HG03558 (cell line): ENCODE results near the gene ACBD4.
A peak's percentile ranks its signal among the peaks of the same experiment; 100 is the strongest.

Source experiments
- ATAC-seq: cut with Tn5 transposase; IDR thresholded peaks from one replicate; pipeline ENCODE4 v1.9.1; 2021; ENCODE audit warnings: moderate number of reproducible peaks; ENCODE audit not compliant: unreplicated experiment; ENCODE audit errors: extremely low read depth

Gene ACBD4, protein sequence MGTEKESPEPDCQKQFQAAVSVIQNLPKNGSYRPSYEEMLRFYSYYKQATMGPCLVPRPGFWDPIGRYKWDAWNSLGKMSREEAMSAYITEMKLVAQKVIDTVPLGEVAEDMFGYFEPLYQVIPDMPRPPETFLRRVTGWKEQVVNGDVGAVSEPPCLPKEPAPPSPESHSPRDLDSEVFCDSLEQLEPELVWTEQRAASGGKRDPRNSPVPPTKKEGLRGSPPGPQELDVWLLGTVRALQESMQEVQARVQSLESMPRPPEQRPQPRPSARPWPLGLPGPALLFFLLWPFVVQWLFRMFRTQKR

DNA sequence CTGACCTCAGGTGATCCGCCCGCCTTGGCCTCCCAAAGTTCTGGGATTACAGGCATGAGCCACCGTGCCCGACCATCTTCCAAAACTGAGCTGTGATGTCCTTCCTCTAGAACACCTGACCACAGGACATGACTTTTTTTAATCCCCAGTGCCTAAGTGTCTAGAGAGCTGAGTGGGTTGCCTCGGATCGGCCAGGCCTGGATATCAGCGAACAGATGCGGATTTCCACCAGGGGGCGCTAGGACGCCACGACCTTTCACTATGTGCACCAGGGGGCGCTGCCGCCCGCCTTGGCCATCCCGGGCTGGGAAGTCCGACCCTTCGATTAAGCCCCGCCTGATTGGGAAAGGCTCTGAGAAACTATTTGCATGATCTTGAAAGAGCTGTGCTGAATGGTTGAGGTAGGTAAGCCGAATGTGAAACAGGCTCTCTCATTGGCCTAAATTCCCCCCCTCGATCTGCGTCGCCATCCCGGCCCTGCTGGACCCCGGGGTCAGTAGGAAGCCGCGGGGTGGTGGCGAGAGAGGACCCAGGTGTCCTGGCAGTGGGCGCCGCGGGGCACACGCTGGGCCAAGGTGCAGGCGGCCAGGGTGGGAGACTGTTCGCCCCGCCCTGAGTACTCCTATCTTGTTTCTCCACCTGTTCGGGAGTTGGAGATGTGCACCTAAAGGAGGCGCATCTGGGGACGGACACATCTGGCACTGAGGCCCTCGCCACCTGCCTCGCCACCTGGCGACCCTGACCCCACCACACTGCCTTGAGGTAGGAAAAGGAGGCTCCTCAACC is at the start of gene ACBD4:
TSS of gene ACBD4 (plus strand) at position 496 of the 786 bp plus-strand sequence. CDS start 458 bp downstream, outside the sequence.
- ATAC-seq = peak; percentile 50

DNA sequence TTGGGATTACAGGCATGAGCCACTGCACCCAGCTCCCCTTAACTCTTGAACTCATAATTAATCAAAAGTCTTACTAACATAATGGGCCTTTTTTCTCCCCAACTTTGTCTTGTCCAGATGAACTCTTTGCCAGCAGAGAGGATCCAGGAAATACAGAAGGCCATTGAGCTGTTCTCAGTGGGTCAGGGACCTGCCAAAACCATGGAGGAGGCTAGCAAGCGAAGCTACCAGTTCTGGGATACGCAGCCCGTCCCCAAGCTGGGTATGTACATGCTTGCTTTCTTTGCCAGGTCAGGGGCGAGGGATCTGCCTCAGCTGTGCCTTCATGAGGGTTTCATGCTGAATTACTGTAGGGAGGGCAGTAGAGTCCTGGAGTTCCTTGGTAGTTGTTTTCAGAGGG is 49.1 kb upstream of the ACBD4 start:
- no peak for ATAC-seq

DNA sequence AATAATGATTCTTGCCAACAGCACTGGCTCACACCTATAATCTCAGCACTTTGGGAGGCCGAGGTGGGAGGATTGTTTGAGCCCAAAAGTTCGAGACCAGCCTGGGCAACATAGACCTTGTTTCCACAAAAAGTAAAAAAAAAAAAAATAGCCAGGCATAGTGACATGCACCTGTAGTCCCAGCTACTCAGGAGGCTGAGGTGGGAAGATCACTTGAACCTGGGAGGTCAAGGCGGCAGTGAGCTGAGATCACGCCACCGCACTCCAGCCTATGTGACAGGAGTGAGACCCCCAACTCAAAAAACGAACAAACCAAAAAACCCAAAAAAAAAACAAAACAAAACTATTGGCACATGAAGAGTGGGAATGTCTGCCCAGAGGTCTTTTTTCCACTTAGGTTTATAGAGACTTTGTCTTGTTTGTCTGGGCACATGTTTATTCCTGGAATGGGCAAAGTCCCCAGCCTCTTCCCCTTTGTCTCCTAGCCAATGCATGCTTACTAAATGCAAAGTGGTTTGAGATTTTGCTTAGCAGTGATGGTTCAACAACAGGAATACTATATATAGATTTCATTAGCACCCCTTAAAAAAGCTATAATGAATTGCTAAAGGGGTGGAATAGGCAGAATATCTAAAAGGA is 48.5 kb upstream of the ACBD4 start:
- no peak for ATAC-seq

DNA sequence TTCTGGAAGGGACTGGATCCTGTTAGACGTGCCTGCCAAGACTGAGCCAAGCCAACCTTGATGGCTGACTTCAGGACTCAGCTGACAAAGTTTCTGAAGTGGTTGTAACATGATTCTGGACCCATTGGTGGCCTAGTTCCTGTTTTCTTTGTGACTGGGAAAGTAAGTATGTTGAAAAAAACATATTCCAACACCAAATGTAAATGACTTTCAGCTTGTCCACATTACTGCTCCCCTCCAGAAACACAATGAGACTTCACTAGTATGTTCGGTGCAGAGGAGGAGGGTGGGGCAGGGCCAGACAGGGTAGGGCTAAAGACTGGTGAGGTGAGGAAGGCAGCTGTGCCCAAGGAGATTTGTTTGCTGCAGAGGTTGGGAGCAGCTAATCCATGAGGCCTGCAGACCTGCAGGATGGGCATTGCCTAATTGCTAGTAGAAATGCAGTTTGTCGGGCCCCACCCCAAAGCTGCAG is 47.9 kb upstream of the ACBD4 start:
- no peak for ATAC-seq

DNA sequence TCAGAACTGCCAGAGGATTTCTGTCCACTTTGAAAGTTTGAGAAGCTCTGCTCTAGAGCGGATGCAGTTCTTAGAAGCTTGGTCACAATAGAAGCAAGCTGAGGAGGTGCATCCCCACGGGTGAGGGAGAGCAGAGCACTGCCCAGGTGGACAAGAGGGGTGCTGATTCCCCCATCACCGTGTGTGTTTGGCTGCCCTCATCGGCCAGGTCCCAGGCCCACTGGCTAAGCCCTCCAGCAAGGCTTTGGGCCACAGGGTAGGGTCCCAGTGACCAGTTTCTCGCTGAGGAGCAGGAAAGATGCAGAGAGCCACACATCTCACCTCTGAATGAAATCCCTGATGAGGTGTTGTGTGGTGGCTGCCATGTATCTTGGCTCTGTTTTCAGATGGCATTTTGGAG is 47.5 kb upstream of the ACBD4 start:
- no peak for ATAC-seq

DNA sequence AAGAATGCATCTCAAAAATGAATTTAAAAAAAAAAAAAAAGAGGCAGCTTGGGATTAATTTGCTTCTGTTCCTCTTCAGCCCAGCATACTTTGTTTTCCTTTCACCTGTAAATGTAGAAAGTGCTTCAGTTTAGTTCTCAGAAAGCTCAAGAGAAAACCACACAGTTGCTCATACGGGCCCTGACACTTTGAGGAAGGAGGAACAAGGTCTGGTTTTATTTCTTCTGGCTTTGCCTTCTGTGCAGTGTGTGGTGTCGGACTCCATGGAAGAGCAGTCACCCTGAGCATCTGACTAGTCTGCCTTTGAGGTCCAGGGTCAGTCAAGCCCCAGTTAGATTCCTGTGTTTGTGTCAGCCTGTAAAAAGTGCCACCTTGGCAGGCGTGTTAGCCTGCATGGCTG is 46.7 kb upstream of the ACBD4 start:
- no peak for ATAC-seq

DNA sequence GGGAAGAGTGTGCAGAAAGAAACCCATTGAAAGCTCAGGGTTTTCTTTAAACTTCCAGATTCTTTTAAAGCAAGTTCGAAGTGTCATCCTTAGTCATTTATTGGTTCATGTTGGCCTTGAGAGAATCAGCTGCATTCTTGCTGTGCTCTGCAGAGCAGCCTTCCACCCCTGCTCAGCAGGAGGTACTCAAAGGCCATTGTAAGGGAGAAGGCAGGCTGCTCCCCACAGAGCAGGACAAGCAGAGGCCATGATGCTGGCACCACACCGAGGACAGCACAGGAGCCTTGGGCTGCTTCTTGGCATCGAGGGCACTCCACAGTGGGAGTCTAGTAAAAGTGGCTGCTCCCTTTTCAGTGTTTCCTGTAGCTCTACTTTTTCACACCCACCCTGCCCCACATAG is 44.8 kb upstream of the ACBD4 start:
- no peak for ATAC-seq

DNA sequence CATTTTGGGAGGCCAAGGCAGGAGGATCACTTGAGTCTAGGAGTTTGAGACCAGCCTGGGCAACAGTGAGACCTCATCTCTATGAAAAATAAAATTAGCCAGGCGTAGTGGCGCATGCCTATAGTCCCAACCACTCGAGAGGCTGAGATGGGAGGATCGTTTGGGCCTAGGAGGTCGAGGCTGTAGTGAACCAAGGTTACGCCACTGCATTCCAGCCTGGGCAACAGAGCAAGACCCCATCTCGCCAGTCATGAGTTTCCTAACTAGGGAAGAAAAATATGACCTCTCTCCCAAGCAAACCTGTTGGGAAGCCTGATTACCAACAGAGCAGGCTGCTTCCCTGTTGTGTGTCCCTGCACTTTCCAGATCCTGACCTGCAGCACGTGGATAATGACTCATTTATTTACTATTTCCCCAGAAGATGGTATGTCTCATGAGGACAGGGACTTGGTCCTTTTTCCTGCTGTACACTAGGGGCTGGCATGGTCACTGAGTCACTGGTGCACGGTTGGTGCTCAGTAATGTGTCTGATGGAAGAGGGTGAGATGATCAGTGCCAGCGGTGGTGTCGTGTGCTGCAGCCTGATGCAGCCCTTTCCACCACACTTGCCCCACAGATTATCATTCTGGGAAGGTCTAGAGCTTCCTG is 43.6 kb upstream of the ACBD4 start:
- no peak for ATAC-seq

DNA sequence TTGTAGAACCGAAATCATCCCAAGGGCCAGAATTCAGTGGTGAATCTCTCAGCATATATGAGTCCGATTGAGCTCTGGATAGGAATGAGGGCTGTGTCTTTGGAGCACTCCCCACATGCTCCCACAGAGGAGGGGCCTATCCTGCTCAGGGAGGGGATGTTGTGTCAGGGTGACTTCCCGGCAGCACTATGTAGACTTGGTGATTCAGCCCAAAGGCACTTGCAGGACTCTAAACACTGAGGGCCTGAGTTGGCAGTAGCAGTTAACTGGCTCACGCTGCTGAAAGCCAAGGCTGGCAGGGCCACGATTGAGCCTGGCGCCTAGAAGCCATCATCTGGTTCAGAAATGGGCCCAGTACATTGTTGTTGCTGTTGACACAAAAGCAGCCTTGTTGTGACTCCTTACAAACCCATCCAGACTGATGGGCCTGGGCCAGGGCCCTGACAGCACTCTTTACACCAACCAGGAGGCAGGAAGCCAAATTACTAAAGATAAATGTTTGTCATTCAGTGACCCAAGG is 42.5 kb upstream of the ACBD4 start:
- ATAC-seq = no peak

DNA sequence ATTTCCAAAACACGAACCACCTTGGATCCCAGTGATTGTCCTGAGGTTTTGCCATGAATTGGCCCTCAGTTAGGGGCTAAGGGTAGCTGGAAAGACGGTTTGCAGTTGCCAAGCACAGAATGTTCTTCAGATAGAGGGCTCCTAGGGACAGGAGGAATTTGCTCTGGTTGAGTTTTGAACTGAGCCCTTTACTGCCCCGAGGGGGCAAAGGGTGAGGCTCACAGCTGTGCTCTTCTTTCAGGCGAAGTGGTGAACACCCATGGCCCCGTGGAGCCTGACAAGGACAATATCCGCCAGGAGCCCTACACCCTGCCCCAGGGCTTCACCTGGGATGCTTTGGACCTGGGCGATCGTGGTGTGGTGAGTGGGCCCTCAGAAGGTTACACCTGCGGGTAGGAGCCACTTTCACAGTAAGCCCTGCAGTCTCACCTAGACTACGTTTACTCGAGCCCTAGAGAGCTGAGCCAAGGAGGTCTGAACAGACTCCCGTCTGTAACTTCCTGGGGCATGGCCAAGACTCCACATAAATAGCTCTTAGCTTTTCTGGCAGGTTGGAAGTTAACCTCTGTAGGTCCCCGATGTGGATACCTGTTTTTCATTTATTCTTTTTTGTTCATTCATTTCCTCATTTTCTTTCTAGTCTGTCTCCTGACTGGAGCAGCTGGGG is 41.9 kb upstream of the ACBD4 start:
- ATAC-seq = no peak

DNA sequence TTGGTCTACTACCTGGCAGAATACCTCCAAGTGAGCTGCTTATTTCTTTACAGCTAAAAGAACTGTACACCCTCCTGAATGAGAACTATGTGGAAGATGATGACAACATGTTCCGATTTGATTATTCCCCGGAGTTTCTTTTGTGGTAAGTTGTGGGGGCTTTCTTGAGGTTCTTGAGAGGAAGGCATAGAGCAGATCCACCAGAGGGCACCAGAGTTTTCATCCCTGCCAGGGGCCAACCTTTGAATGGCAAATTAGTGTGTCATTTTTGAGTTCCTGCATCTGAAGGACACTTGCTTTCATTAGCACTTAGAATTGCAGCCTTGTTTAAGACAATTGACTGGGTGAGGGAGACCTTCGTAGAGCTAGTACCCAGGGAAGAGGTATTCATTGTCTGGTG is 39.3 kb upstream of the ACBD4 start:
- ATAC-seq = no peak

DNA sequence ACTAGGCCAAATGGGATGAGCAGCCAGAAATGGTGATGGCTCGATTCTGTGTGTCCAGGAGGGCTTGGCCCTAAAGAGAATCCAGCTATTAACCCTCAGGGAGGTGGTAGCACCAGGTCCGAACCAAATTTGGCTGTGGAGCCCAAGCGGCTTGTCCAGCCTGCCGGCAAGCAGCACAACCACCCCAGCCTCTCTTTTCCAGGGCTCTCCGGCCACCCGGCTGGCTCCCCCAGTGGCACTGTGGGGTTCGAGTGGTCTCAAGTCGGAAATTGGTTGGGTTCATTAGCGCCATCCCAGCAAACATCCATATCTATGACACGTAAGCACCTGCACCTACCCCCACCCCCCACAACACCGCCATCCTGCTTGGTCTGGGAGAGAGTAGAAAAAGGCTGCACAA is 38.6 kb upstream of the ACBD4 start:
- no peak for ATAC-seq

DNA sequence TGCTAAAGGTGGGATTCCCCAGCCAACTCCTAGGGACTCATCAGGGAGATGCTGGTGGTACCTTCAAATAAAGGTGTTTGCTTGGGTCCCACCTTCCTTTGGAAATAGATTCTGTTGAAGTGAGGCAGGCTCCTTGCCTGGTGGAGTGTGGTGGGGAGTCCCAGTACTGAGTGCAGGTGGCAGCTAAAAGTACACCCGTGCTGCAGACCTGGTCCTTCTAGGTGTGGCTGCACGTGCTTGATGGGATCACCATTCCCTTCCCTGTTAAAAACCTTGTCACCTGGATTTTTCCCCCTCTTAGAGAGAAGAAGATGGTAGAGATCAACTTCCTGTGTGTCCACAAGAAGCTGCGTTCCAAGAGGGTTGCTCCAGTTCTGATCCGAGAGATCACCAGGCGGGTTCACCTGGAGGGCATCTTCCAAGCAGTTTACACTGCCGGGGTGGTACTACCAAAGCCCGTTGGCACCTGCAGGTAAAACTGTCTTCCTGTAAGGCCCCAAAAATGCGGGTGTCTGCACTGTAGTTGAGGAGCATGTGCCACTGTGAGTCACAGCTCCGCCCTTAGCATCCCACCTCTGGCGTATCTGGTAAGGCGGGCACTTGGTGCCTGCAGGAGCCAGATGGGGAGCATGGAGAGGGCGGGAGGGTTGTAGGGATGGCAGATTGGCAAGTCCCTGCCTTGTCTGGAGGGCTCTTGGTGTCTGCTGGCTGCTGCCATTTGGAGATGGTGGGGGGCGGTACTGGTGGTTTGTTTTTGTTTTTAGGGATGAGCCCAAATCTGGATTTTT is 37.2 kb upstream of the ACBD4 start:
- no peak for ATAC-seq

DNA sequence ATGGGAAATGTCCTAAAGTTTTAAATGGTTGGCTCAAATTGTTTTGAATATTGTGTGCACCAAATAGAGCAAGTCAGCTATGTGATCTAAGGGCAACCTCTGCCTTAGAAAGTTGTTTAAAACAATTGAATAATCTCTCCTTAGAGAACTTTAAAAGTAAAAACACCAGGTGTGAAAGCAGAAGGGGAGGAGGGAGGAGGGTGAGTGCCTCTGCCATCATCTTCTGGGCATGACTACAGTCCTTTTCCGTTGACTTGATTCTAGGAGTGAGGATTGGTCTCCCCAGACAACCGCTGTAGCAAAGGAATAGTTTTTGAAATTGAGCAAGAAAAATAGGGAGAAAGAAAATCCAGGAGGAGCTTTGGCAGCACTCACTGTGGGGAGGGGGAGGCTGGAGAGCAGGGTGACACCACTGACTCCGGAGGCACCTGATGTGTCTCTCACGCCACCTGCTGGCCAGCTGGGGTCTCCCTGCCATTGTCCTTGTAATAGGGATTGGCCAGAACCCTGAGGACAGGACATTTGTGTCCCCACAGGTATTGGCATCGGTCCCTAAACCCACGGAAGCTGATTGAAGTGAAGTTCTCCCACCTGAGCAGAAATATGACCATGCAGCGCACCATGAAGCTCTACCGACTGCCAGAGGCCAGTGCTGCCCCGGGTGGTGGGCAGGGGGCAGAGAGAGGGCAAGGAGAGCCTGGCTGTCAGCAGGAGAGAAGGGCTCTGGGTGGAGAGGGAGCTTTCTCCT is 36.4 kb upstream of the ACBD4 start:
- ATAC-seq = no peak

DNA sequence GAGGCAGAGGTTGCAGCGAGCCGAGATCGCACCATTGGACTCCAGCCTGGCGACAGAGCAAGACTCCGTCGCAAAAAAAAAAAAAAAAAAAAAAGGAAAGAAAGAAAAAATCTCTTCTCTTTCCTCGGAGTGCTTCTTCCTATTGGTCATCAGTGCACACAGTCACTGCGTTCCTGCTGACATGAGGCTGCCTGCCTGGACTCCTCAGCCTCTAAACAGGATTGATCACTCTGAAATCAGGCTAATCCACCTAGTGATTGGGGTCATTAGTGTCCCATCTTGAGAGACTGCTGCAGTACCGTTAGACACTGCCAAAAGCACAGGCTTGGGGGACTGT is 34.0 kb upstream of the ACBD4 start:
- no peak for ATAC-seq

DNA sequence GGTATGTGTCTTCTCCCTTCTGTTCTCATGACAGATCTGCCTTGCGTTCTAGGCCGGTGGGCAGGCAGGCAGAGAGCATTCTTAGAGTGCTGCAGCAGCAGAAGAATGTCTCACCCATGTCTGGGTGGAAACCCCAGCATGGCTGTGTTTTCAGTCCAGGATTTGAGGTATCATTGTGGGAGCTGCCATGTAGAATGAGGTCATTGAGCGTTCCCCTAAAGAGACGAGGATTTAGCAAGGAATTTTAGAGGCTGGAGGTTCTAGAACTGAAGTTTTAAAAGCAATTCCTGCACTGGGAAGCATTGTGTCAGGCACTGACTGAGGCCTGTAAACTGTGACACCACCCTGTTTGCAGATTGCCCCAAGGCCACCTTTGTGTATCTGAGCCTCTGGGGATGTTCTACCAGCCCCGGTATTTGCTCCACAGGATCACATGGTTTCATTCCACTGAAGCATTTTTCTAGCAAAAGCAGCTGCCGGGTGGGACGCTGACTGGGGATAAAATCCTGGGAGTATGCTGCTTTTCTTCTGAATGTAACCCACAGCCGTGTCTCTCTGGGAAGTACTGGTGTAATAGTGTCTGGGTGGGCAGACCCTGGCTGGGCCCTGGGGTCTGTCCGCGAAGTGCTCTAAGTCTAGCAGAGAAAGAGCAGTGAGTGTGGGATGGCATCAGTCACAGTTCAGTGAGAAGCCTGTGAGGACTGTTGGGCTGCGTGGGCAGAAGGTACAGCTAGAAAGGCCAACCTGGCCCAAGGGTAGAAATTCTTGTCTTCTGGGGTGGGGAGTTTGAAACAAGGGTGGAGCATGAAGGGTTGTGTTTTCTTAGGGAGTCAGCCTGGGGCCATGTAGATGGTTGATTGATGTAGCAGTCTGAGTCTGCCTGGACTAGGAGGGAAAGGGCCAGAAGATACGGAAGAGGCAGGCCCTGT is 33.3 kb upstream of the ACBD4 start:
- ATAC-seq = no peak

DNA sequence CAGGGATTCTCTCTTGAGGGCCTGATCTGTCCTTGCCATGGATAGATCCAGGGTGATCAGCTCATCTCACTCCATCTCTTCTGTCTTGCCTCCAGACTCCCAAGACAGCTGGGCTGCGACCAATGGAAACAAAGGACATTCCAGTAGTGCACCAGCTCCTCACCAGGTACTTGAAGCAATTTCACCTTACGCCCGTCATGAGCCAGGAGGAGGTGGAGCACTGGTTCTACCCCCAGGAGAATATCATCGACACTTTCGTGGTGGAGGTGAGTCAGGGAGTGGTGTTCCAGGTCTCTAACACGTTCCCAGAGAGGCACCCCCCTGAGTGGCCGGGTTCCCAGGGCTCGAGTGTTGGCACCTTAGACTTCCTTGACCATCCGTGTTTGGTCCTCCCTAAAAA is 32.6 kb upstream of the ACBD4 start:
- no peak for ATAC-seq
